Hematopoietic multipotent progenitor cell treated with erythropoietin and hydrocortisone succinate and interleukin-3 and kit ligand, for 4 days (in vitro differentiated cells): ENCODE results near the gene CLEC4D.
"Not testable (repeated sequence)": the region's sequence is repeated elsewhere in the genome, so short reads cannot be mapped to it uniquely, and the experiment has no call there.

Experiments
- DNase-seq: peaks from one replicate; pipeline ENCODE4 v3.0.0-alpha.2; 2015

Gene CLEC4D

GRCh38 chr12:8513256-8513655, at the start of gene CLEC4D:
Gene CLEC4D, plus strand, starts transcription at chr12:8513503. Its CDS starts 230 bp downstream, at chr12:8513733.
- DNase-seq = peak; percentile 61

DNA sequence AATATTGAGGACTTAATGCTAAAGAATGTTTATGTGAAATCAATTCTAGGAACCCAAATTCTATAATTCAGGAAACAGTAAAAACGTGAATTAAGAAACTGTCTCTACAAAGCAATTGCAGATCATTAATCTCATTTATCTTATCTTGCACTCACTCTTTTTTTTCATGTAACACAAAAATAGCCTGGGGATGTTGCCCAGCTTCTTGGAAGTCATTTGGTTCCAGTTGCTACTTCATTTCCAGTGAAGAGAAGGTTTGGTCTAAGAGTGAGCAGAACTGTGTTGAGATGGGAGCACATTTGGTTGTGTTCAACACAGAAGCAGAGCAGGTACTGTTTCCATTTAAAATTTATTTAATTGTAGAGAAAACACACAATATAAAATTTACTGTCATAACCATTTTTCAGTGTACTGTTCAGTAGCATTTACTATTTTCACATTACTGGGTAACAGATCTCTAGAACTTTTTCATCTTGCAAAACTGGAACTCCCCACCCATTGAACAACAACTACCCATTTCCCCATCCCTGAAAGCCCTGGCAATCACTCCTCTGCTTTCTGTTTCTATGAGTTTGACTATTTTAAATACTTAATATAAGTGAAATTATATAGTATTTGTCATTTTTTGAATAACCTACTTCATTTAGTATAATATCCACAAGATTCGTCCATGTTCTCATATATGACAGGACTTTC, 47.9 kb upstream of the CLEC4D start:
- peak; percentile 54 for DNase-seq

DNA sequence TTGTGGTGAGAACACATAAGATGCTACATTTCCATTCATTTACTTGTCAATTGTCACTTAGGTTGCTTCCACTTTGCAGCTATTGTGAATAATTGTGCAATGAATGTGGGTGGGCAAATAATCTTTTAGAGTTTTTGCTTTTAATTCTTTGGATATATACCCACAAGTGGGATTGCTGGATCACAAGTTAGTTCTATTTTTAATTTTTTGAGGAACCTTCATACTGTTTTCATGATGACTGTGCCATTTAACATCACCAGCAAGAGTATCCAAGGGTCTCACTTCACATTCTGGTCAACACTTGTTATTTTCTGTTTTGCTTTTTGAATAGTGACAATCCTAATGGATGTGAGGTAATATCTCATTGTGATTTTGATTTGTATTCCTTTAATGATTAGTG, 47.1 kb upstream of the CLEC4D start:
- DNase-seq = peak; percentile 23

GRCh38 chr12:8471090-8471489, 42.2 kb upstream of the CLEC4D start:
- no peak for DNase-seq

- no peak for DNase-seq
These were observed 37.6 kb upstream of the CLEC4D start for GRCh38 chr12:8475508-8476203.

GRCh38 chr12:8482571-8483061, 30.7 kb upstream of the CLEC4D start:
- DNase-seq = no peak

DNA sequence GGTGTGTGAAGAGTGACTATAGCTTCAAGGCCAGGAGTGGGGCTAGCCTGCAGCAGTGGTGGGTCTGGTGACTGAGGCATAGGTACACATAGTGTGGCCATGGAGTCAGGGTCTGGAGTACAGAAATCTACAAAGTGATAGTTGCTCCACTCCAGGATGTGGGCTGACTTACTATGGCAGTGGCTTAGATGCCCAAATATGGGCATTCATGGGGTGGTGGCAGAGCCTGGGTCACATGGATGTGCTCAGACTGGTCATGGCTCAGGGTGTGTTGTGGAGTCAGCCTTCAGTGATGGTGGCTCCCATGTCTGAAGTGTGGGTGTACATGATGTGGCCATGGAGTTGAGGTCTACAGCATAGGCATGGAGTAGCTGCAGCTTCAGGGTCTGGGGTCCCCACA, 30.2 kb upstream of the CLEC4D start:
- peak; percentile 11 for DNase-seq

- peak; percentile 21 for DNase-seq
These were observed 21.4 kb upstream of the CLEC4D start for GRCh38 chr12:8491646-8492530.

DNA sequence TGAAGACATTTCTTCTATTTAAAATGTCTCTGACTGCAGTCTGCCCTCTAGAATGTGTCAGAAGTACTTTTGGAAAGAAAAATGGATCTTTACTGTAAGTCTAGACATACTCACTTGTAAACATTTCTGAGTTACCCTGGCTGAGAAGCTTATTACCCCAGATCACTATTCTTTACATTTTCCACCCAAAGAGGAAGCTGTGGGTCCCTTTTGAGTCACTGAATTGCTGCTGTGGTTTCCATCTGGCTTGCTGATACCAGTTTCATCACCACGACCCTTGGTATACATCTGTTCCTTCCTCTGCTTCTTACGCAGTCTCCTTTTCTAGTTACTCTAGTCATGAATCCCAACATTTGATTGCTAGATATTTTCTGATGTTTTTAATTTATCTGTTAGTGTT, 20.2 kb upstream of the CLEC4D start:
- peak; percentile 94 for DNase-seq

- DNase-seq = not testable (repeated sequence)
These were observed 17.6 kb upstream of the CLEC4D start for GRCh38 chr12:8495671-8496070.

GRCh38 chr12:8496074-8496473, 17.2 kb upstream of the CLEC4D start:
- not testable (repeated sequence) for DNase-seq

GRCh38 chr12:8499616-8500015, 13.7 kb upstream of the CLEC4D start:
- peak; percentile 26 for DNase-seq

DNA sequence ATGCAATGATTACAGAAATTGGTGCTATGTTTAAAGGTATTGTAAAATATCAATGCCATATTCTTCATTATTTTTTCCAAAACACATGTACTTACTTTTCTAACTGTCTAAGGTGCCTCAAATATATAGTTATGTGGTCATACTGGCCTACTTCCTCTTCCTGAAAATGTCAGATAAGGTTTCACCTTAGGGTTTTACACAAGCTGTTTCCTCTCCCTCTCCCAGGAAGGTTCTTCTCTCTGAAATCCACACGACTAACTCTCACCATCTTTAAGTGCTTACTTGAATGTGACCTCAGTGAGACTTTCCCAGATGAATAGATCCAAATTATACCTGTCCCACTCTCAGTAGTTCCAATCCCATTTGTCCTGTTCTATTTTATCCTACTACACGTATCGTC, 11.6 kb upstream of the CLEC4D start:
- DNase-seq = peak; percentile 65

DNA sequence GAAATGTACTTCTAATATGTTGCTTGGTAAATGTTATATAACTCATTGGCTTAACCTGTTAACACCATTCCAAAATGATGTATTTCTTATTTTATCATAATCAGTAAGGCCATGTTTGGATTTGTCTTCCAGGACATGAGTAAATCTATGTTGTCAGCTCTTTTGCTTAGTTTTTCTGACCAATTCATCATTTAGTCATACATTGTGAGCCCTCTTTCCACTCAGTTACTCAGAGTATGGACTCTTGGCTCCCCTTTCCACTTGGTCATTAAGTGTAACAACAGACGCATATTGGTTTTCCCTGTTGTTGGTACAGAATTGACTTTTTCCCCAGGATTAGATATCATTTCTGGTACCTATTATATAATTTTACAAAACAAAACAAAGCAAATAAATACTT, 9.0 kb upstream of the CLEC4D start:
- DNase-seq = no peak

GRCh38 chr12:8507596-8507995, 5.7 kb upstream of the CLEC4D start:
- no peak for DNase-seq

DNA sequence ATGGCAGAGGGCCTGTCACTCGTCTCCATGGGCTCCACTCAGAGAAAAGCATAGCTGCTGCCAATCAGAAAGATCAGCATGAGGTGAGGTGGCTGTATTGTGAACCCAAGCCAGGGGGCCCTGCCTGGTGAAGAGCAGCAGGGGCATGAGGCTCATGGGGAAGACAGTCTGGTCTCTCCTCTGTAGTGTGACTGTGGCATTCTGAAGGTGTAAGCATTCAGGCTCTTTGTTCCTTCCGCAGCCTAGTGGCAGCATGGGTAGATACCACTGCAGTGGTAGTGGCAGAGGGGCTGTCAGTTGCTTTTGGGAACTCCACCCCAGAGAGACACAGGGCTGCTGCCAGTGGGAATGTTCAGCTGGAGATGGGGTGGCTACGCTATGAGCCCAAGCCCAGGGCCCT, 5.1 kb upstream of the CLEC4D start:
- DNase-seq = no peak

DNA sequence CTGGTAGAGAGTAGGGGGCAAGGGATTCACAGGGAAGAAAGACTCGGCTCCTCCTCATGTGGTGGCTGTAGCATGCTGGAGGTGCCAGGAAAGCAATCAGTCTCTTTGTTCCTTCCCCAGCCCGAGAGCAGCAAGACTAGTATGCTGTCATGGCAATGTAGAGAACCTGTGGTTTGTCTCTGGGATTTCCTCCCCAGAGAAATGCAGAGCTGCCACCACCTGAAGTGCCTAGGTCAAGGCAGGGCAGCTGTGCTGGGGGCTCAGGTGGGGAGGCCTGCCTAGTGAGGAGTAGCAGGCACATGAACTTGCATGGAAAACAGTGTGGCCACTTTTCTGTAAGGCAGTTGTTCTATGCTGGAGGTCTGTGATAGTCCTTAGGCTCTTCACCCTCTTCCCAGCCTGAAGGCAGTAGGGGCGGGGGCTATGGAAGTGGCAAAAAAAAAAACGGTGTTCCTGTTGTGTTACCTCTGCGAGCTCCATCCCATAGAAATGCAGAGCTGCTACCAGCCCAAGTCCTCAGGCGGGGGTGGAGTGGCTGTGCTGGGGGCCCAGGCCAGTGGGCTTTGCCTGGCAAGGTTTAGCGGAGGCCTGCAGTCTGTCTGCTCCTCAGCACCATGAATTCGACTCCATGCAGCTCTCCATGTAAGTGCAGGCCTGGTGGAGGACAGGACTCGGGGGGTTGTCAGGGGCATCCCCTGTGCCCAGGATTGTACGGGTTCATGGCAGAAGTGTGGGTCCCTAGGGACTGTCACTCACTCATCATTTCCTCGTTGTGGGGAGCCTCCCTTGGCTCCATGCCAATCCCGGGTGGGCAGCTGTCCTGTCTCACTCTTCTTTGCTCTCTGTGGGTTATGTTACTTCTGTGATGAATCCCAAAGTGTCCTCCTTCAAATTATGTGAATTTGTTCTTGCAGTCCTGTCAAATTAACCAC, 4.1 kb upstream of the CLEC4D start:
- no peak for DNase-seq

DNA sequence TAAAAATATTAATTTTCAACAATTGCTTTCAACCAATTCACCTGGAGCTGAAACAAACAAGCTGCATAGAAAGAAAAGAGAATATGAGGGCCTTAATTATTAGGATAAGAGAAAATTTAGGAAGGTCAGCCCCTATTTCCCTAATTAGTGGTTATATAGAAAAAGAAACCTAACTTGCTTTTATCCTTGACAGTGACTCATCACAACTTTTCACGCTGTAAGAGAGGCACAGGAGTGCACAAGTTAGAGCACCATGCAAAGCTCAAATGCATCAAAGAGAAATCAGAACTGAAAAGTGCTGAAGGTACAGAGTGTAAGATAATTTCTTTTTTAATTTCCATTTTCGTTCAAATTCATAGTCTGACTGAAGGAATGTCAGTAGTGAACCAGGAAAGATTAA, 4.7 kb downstream of the CLEC4D start:
- DNase-seq = no peak

DNA sequence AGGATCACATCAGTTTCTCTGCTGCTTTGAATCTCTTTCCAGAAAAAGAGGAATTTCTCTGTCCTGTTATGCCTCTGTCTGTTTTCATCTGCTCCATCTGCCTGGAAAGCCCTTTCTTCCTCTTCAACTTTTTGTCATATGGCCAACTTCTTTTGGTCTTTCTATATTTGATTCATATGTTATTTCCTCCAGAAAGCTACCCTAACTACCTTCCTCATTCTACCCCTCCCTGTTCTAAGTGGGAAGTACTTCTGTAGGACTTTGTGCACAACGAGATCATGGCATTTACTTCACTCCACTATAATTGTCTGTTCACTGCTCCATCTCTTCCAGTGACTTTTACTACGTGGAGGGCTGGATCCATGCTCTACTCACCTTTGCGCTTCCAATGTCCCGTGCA, 5.9 kb downstream of the CLEC4D start:
- DNase-seq = peak; percentile 13

- no peak for DNase-seq
These were observed 14.2 kb downstream of the CLEC4D start for GRCh38 chr12:8527250-8528130.

GRCh38 chr12:8532045-8532444, 18.7 kb downstream of the CLEC4D start:
- no peak for DNase-seq
